NCI-H2029 (cell line): Measurements from ENCODE around the gene POU3F2.

Experiments
- DNase-seq: peaks from one replicate; lab custom pipeline; 2025; lab: John Stamatoyannopoulos, UW

The POU3F2 gene

DNA sequence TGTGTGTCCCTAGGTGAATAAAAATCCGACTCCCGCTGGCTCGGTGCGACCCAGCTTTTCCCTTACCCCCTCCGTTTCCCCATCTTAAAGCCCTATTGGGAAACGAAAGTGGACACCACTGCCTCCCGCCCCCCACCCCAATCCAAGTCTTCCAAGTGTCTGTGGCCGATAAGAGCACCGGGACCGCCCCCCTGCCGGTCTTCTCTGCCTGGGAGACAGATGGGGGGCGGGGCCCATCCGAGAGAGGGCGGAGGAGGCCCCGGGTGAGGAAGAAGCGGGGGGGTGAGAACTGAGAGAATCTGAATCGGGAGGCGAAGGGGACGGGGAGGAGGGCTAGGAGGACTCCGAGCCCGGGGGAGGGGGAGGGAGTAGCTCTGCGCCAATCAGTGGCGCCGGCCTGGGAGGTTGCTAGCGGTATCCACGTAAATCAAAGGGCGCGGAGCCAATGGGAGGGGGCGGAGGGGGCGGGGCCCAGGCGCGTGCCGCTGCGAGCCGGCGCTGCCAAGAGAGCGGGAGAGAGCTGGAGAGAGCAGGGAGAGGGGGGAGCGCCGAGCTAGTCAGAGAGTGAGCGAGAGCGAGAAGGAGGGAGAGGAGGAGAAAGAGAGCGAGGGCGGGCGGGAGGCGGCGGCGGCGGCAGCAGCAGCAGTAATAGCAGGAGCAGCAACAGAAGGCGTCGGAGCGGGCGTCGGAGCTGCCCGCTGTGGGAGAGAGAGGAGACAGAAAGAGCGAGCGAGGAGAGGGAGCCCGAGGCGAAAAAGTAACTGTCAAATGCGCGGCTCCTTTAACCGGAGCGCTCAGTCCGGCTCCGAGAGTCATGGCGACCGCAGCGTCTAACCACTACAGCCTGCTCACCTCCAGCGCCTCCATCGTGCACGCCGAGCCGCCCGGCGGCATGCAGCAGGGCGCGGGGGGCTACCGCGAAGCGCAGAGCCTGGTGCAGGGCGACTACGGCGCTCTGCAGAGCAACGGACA lies at the start of gene POU3F2:
TSS of gene POU3F2 (plus strand) at position 515 of the 972 bp plus-strand sequence. CDS start at position 815, 300 bp downstream.
- peak; percentile 96 for DNase-seq

DNA sequence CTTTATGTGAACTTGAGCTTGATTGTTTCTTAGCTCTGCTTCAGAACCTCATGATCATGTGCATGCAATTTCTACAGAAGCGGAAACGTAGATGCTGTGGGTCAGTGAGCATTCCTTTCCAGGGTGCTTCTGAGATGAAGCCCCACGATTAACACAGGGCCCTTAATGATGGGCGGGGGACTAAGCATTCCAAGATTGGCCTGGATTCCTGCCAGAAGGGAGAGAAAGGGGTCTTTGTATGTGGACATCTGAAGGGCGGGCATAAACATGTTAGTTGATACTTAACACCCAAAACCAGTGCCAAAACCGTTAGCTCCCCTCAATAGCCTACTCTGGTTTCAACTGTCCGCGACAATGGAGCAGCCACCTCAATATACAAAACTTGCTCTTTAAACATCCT lies 46.9 kb upstream of the POU3F2 start:
- no peak for DNase-seq

DNA sequence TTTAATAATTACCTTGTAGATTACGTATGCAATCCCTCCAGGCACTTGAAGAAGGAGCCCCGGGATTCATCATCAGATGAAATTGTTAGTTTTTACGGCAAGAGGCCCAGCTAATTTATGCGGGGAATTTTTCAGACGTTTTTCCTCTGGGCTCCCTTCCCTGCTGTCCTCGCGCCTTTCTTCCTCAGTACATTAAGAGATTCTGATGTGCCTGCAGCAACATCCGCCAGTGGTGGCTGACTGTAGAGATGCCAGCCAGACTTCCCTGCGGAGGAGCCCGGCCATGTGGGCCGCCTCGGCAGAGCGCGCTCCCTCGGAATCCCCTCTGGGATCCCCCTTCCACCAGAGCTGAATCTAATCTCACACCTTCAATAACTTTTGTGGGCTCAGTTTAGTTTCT lies 46.4 kb upstream of the POU3F2 start:
- DNase-seq = no peak

DNA sequence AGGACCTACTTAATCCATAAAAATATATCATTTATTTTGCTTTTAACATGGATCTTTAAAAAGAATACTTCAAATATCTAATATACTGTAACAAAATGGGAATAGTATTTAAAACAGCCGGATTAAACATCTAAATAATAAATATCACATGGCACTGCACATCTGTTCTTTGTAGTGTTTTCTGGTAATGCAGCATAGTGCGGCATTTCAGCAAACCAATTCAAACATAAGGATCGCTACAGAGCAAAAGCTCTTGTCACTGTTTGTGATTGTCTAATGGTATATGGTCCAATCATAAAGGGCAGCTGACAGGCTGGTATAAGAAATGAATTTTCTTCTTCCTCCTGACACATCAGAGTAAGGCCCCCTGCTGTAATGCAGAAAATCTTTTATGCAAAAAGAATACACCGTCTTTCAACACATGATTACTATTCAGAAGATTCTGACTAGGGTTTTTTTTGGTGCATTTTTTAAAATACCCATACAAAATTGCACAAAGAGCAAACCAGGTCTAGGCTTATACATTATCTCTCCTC lies 40.0 kb upstream of the POU3F2 start:
- DNase-seq = no peak

DNA sequence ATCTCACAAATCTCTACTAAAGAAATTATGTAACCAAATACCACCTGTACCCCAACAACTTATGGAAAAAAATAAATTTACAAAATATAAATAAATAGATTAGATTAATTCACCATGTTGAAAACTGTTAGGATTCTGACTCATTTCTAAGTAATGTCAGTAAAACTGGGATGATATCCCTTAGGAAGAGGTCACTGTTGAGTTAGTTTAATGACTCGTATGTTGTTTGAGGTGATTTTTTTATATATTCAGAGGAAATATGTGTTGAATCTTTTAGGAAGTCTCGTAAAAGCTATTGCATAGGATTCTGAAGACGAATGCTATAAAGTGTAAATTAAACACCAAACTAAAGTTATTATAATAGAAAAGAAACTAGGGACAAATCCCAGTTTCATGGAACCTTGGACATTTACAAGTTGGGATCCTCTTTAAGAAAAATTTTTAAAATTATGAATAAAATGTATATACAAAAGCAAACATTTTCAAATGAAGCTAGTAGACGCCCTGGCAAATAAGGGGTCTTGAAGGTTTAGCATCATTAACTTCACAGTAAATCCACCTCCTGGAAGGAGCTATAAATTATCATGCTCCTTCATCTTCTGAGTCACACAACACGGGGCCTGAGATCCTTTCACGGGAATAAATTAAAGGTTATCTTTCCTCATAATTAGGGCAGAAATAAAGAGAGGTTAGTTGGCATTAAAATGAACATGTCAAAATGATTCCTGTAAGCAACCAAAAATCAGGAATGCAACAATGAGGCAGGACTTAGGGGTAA lies 37.0 kb upstream of the POU3F2 start:
- DNase-seq = no peak

DNA sequence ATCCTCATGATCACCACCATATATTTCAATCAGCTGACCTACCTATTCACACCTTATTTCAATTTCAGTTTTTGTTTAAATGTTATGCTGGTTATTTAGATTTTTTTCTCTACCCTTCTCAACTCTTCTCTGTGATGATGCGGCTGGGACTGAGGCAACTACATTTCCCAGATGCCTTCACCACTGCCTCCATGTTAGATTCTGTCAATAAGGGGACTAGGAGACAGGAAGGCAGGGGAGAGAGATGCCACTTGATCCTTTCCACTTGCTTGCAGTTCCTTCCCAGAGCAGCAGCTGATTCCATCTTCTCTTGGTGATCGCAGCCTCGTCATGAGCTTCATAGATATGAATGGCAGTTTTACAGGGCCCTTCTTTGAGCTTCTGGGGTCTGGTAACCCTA lies 33.5 kb upstream of the POU3F2 start:
- no peak for DNase-seq

DNA sequence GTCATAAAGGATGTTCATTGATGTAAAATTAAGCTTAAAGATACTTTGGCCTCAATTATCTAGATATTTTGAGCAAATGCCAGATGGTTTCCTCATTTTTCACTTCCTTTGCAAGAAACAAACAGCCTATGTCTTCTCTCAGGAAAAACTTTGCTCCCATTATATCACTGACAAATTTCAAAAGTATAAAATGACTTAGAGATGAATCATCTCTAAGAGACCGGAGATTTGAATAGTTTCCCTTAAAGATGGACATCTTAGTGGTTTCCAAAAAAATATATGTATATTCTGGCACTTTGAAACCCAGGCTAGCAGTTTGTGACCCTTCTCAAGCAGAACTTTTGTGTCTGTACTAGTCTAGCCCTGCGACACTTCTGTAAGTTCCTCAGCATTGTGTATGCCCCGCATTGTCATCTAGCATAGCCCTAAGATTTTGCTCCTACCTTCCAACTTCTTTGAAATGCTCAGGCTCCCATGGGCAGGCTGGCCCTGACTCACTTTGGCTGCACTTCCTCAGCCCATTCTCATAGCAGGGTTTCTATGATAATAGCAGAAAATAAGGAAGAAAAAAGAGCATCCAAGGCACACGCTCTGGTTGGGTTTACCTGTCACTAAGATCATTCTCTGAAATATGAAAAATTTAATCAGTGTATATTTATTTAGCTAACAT lies 25.7 kb upstream of the POU3F2 start:
- DNase-seq = no peak

DNA sequence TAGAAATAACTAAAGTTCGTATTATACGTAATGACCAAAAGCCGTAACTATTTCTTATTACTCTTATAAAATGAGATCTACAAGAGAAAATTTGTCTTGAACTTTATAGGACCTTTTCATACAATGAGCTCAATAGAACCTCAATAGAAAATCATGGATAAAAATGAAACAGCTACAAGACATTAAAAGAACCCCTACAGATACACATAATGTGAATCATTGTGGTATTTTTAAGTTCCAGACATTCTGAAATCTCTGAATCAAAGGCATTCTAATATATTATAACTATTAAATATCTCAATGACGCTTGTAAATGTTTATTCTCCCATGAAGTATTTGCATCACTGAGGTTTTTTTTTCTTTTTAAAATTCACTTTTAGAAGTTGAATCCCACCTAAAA lies 22.2 kb upstream of the POU3F2 start:
- no peak for DNase-seq

DNA sequence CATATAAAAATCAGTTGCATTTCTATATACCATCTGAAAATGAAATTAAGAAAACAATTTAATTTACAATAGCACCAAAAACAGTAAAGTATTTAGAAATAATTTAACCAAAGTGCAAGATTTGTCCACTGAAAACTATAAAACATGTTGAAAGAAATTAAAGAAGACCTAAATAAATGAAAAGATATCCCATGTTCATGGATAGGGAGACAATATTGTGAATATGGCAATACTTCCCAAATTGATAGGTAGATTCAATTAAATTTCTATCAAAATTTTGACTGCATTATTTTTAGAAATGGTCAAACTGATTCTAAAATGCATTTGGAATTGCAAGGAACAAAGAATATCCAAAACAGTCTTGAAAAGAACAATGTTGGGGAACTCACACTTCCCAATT lies 17.6 kb upstream of the POU3F2 start:
- DNase-seq = no peak

DNA sequence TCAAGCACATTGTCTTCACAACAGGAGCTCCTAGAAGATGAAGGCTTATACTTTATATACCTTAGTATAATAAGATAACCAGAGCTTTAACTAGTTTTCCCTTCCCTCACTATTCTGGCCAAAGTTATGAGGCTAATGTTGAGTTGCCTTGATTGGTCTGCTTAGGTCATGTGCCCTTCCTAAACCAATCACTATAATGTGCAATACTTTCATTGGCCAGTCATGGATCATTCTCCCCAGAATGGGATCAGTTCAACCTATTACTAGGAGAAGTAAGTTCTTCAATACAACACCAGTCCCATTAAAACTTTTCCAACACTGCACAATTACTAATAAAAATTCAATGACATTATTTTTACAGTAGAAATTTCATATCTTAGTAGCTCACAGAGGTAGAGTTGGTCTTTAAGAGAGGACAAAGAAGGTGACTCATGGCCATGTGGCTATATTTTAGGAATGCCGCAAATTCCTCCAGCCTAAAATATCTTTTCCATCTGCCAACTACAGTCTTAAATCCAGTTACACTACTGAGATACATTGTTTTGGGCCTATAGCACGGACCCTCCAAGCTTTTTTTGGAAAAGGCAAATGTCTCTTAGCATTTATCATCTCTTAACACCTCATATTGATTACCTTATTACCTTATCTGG lies 12.5 kb upstream of the POU3F2 start:
- no peak for DNase-seq

DNA sequence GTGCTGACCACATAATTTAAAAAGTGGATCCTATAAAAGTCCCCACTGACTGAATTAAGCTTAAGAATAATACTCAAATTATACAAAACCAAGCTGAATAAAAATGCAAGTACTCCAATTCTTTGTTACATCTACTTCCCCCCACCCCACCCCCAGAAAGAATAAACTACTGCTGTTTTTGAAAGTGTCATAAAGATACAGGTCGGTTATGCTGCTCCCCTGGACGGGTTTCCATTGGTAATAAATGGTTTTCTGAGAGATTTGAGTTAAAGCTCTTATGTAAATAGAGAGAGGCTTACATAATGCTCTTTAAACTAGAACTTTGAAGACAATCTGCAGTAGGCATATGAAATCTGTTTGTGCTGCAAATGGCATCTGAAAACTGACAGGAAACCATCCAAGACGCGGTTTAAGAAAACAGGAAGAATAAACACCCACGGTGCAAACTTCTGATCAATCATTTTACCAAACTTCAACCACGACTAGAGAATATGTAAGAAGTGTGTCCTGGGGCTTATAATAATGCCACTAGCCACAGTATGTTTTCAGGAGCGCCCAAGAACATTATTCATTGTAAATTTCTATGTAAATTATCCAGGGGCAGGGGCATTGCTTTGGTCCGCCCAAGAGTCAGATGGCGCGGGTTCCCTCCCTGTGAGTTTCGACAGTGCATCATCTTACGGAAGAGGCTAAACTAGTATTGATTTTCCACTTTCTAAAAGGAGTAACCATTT lies 10.8 kb upstream of the POU3F2 start:
- DNase-seq = no peak

DNA sequence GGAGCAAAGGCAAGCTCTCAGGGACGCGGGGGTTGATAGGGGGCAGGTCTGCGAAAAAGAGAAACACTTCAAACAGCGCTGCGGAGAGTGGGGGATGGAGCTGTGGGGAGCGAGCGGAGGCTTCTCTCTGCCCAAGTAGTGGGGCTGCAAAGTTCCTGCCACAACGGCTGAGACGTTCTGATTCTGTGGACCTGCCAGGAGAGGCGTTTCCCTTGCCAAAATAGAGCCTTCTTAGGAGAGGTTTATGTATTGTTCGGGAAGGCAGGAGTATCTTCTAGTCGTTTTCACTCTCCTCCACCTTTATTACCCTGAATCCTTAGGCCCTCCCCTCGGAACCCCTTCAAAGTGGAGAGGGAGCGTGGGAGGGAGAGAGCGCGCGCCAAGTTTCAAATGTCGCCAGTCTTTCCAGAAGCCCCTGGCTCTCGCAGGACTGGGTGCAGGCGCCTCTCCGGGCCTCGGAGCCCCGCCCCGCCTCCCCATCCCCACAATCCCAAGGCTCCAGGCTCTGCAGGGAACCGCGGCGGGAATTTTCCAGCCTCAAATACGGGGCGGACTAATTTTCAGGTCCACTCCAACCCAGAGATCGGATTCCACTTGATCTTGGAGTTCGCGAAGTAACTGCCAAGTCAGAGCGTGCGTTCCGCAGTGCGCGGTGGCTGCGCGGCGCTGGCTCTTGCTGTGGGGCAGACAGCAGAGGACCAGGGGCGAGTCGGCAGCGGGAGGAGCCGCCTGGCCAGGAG lies 10.0 kb upstream of the POU3F2 start:
- DNase-seq = no peak

DNA sequence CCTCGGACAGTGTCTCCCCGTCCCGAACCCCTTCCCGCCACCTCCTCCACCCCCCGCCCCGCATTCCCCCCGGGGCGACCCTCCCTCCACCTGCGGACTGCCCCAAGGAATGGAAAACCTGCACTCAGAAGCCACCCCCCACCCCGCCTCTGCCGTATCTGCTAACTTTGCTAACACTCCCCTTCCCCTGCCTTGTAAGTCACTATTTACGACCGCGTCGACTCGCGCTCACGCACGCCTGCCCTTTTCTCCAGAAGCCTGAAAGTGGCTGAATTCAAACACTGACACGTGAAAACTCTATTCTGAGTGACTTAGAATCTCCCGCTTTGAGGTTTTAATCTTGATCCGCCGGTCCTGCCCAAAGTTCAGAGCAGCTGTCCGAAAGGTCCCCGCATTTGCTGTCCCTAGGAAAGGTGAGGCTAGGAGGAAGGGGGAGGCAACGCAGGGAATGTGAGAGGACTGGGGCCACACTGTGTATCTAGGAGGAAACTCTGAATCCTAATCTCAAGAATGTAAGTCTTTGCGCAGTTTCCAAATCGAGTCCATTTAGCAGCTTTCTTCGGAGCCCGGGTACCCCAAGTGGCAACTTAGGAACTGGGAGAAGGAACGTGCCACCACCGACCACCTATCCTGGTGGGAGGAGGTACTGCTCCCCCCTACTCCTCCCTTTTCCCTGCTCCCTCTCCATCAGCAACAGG lies 9.3 kb upstream of the POU3F2 start:
- DNase-seq = no peak

DNA sequence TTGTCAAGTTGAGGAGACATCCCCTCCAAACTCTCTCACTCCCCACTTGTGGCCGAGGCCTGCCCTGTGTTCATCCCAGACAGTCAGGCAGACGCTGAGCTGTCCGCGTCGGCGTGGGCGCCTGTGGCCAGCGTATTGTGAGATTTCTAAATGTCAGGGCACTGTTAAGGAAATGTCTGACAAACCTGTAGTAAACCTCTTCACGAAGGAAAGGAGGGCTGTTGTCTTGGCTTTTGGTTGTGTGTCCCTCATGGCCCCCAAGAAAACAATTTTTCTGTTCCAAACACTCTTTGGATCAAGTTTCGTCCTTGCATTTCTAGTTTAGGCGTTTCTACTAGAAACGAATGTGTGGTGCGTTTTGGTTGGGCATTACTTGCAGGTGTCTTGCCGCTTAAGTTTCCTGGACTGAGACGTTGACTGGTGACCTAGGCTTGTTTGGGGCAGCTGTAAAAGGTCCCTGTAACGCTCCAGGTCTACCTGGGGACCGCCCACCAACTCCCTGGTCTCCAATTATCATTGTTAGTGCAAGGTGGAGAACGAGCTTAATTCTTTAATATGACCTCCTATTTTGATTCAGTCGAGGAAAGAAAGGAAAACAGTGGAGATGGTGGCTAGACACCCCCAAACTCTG lies 8.7 kb upstream of the POU3F2 start:
- DNase-seq = no peak

DNA sequence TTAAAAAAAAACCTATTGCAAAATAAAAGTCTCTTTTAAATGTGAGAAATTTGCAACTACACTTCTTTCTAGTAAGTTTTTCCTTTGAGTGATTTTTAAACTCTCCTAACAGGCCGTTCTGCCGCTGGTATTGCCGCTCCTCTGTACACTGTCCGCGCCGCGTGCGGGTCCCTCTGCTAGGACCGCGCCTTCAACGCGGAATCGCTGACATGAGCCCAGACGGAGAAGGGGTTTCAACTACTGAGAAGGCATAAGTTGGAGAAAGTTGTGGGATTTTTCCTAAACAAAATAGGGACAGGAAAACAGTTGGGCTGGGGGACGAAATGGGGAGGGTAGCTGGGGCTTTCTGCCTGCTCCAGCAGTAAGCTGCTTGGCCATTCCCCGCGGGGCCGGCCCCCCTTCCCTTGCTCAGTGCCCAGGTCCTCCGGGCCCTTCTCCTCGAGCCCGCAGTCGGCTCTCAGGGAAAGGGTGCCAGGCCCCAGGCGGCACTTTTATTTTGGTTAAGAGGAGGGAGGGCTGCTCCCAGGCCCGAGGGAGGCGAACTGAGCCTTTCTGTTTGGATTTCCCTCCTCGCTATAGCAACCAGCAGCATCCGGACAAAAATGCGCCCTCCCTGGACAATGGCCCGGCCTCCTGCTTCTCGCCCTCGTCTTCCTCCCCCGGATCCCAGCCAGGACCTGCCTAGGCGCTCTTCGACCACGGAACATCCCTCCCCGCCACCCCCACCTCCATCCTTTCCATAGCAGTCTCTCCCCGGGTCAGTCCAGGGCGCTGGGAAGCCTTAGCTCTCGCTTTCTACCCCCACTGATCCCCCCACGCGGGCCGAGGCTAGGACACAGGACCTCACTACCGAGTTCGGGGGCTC lies 6.8 kb upstream of the POU3F2 start:
- no peak for DNase-seq

DNA sequence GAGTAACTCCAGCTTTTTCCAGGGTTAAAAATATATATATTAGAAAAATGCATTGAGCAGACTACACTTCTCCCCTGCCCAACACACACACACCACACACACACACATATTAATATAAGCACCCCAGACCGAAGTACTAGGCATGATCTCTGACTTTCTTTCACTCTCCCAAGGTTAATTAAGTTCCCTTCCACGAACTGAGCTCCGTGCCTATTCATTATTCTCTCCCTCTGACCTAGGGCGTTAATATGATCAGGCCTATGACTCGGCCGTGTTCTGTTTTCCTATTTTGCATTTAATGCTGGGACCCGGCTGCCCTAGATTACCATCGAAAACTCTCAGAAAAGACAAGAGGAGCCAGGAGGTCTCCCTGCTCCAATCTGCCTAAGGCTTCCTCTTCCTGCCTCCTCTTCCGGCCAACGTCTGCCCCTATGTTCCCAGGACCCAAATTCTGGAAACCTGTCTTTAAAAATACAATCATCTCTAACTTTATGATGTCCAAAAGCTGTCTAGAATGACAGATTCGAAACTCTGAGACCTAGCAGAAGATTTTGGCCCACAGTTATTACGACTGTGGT lies 6.1 kb upstream of the POU3F2 start:
- DNase-seq = no peak

DNA sequence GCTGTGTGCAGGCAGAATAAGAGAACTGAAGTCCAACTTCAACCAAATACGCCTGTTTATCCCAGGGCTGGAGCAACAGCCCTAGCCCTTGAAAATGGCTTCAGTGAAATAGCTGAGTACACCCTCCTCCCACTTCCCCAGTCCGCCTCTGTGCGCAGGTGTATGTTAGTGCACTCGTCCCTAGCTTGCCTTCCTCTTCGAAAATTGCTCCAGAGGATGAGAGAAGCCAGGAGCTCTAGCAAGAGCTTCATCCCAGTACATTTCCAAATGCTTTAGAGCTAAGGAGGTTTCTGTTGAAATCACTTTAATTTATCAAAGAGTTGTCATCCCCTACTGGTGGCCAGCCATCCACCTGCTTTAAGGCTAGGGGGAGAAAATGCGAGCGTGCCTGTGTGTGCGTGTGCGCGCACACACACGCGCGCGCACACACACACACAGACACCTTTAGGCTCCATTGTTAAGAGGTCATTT lies 5.4 kb upstream of the POU3F2 start:
- DNase-seq = no peak

DNA sequence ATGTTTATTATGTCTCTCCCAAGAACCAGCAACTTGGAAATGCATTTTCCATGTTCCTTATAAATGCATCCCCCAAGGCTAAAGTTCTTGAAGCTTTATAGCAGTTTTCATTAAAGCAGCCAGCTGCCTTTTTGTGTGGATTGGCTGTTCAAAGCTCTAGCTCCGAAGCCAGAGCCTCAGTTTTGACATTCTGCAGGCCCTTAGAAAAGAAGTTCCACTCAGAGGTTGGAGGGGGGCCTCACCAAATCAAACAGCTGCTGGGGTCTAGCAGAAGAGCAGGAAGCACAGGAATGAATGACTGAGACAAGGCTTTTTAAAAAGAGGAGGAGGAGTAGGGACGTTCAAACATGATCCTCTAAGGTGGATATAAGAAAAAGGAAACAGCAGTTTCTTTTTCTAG lies 4.2 kb upstream of the POU3F2 start:
- DNase-seq = no peak
